HG03565 (cell line): ENCODE measurements around the gene NUP155.
"Not testable (repeated sequence)": the region's sequence is repeated elsewhere in the genome, so short reads cannot be mapped to it uniquely, and the experiment has no call there.

Source experiments
- ATAC-seq: cut with Tn5 transposase; IDR thresholded peaks from one replicate; pipeline ENCODE4 v1.9.1; 2021; ENCODE audit warnings: mild to moderate bottlenecking, moderate library complexity; ENCODE audit not compliant: unreplicated experiment

Gene NUP155

DNA sequence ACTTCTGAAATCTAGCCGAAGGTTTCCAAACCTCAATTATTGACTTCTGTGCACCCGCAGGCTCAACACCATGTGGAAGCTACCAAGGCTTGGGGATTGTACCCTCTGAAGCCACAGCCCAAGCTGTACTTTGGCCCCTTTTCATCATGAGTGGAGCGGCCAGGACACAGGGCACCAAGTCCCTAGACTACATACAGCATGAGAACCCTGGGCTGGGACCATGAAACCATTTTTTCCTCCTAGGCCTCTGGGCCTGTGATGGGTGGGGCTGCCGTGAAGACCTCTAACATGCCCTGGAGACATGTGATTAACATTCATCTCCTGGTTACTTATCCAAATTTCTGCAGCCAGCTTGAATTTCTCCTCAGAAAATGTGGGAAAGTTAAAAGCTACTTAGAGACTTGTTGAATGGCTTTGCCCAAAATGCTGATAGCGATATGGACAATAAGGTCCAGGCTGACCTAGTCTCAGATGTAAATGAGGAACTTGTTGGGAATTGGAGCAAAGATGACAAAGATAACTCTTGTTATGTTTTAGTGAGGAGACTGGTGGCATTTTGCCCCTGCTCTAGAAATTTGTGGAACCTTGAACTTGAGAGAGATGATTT is 87.6 kb downstream of the NUP155 start:
- no peak for ATAC-seq

DNA sequence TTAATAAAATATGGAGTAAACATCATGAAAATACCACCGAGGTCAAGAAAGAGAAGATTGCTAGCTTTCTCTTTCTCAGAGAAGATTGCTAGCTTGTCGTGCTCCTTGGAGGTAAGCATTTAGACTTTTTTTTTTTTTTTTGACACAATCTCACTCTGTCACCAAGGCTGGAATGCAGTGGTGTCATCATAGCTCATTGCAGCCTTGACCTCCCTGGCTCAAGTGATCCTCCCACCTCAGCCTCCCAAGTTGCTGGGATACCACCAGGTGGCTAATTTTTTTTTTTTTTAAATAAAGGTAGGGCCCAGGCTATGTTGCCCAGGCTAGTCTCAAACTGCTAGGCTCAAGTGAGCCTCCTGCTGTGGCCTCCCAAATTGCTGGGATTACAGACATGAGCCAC is 95.4 kb downstream of the NUP155 start:
- ATAC-seq: no peak

DNA sequence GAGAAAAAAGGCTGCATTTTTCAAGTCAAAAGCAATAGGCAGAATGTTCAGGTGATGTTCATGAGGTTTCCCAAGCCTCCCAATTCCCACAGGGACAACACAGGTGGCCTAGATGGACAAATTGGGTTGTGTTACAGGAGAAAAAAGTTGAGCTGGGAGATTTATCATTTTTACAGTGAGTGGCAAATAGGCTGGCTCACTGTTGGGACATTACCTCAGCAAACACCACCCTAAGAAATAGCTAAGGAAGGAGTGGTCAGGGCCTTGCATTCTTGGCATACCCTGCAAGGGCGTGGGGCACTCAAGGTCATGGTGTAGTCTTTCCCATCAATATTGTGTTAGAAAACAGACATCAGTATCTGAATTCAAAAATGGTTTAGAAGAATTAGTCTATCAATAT is 98.4 kb downstream of the NUP155 start:
- no peak for ATAC-seq

DNA sequence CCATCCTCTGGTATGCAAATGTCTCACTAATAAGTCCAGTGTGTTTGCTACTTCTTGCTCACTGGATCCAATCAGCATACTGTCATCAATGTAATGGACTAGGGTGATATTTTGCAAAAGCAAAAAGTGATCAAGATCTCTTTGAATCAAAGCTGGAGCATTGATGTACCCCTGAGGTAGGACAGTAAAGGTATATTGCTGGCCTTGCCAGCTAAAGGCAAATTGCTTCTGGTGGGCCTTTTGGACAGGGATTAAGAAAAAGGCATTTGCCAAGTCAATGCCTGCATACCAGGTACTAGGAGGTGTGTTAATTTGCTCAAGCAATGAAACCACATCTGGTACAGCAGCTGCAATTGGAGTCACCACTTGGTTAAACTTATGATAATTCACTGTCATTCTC is 102.8 kb downstream of the NUP155 start:
- ATAC-seq: not testable (repeated sequence)

DNA sequence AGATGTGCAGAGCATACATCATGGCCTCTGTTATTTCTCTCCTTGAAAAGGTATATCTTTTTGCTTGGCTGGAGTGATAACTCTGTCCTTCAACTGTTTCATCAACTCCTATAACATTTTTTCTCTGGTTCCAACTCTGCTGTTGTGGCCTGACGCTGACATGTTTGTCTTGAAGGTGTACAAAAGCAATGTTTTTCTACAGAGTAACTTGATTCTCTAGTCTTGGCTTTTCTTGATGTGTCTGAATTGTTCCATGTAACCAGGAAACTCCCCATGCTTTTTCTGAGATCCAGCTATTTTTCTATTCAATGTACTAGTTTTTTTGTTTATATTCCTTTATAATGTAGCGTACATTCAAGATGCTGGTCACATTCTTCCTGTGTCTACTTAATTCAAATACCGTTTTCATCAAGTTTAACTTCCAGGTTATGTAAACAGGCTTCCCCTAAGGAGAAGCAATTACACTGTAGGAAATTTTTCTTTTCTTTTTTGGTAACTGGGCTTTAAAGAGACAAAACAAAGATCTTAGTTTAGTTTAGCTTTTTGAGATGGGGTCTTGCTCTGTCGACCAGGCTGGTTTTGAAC is 115.0 kb downstream of the NUP155 start:
- no peak for ATAC-seq

DNA sequence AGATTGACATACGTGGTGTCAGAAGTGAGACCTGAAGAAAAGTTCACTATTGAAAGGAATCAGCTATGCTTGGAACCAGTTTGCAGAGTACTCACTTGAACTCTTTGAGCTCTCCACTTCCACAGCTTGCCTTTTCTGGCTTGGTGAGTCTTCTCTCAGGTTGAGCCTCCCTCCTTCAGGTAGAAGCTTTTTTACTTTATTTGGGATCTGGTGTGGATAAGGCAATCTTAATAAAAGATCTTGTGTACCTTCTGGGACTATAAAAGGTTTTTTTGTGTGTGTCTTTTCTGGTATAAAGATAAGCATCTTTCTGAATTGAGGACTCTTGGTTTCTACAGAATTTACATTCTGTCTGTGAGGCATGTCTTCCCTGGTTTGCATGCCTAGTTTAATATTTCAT is 116.3 kb downstream of the NUP155 start:
- no peak for ATAC-seq

DNA sequence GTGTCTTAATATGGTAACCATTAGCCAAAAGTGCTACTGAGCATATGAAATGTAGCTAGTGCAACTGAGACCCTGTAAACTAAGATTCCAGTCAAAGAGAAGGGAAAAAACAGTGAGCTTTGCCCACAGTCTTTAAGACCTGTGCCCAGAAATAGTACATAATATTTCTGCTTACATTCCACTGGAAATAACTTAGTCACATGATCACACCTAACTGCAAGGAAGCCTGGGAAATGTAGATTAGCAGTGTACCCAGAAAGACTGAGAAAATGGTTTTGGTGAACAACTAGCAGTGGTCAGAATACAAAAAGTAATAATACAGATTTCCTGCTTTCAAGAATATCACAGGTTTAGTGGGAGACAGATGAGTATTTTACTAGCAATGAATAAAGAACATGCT is 119.2 kb downstream of the NUP155 start:
- ATAC-seq: no peak

DNA sequence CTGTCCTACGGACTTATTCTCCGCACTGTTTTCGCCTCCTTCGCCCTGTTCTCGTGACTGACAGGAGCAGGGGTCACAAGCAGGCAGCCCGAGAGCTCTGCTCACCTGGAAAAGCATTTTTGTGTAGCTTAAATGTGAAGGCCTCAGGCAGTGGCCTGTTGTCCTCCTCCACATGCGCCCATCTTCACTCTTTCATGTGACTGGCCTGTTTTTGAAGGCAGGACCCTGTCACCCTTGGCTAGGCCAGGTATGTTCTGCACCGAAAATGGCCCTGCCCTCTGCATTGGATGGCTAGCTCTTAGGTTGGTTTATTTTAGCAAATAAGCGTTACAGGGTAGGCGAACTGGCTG is 121.1 kb downstream of the NUP155 start:
- ATAC-seq: no peak

DNA sequence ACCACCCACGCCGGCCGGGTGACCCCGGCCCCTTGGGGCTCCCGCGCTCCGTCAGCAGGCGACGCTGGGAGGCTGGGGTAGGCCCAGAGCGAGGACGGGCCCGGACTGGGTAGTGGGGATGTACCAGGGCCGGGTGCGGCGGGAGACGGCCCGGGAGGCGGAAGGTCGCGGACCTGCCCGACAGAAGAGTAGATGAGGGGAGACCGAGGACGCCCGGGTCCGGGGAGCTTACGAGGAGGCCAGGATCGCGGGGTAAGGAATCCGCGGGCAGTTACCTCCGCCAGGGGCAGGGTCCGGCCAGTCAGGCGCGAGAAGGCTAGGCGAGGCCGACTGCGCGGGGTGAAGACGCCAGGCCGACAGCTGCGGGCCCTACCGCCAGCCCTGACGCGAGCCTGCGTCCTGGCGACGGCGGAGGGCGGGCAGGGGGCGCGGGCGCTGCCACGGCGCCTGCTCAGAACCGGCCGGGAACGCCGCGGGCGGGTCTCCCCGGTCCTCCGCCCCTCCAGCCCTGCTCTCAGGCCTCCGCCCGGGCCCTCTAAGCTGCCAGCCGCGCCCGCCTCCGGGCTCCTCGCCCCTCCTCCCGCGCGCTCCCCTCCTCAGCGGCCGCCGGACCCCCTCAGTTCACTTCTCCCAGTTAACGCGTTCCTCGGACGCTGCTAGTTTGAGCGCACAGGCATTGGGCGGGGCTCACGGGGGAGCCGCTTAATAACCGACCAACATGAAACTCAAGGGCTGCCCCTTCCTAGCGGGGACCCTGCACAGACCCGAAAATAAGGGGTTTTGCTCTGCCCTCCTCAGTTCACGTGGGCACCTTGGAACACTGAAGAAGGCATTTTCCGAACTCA is 121.7 kb downstream of the NUP155 start, which contains the start of gene CPLANE1:
TSS of gene CPLANE1 (minus strand) at position 407 of the 845 bp plus-strand sequence. CDS start 1,678 bp downstream, outside the sequence.
- peak; percentile 64 for ATAC-seq

DNA sequence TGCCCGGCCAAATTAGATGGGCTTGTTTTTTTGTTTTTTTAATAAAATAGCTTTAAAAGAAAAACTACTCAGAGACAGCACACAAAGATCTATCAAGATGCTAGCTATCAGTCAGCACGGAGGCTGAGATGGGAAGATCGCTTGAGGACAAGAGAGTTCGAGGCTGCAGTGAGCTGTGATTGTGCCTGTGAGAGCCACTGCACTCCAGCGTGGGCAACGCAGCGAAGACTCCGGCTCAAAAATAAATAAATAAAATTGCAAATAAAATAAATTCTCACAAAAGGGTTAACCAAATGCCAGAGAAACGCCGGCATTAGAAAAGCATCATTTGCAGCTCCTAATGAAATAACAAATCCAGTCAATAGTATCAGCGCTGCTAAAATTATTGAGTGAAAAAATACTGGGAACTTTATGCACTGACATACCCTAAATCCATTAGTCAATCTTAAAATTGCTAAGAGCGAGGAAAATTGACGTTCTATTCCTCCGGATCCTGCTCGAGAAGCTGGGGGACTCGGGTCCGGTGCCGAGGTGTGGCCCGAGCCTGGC is 122.4 kb downstream of the NUP155 start:
- no peak for ATAC-seq

DNA sequence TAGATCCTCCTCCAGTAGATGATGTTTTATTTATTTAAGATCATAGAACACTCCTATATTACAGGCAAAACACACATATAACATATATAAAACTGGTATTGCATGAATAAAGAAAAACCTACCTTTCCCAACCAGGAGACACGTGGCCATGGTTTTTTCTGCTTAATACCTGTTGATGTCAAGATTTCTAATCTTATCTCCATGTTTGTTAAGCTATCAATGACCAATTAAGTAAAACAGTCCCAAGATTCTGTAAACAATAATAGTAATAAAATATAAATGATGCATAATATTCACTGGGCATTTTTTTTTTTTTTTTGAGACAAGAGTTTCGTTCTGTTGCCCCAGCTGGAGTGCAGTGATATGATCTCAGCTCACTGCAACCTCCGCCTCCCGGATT is 123.4 kb downstream of the NUP155 start:
- ATAC-seq: no peak

DNA sequence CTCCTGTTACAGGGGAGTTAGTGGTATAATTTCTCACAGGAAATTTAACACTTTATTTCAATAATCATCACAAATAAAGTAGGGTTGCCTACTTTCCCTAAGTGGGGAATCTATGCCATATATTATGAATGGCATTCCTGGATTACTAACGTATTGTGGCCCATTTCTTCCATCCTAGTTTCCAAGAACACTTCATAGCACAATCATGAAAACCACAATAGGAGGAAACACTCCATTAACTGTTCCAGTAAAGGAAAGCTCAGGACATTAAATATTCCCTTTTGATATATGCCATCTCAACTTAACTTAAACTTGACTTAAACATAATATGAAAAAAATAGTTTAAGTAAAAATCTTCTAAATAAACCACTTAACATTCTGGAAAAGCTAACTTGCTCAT is 123.9 kb downstream of the NUP155 start:
- ATAC-seq: no peak
